ENCODE data around the gene INS.

The INS gene

GRCh38 chr11:2164861-2165555 lies 4.0 kb upstream of the INS start:
- Histone ChIP-seq H2AFZ (ENCODE audit: low read depth) (no peak overlapping the region), H3K27me3 (ENCODE audit: insufficient read depth, low read depth) (peaks cover 65% of the 10 kb centered on the region), H3K27ac (no peak overlapping the region), H3K9ac (no peak overlapping the region), H3K4me3 (IDR thresholded peaks at IDR 0.05; ENCODE audit: insufficient read depth, low read depth, low read length) (no peak overlapping the region), H3K79me2 (ENCODE audit: insufficient read depth, low read depth) (no peaks in the 10 kb centered on the region), H3K4me2 (no peak overlapping the region), H3K4me1 (ENCODE audit: low read depth, poor library complexity, severe bottlenecking) (no peaks in the 10 kb centered on the region), H4K20me1 (ENCODE audit: insufficient read depth) (no peaks in the 10 kb centered on the region), H3K36me3 (ENCODE audit: insufficient read depth) (no peaks in the 10 kb centered on the region)
- no peak for TF ChIP-seq CTCF (conservative IDR thresholded peaks at IDR 0.05; ENCODE audit: low read depth, low read length)

GRCh38 chr11:2164081-2164480 lies 3.1 kb upstream of the INS start:
- Histone ChIP-seq H3K79me2 (ENCODE audit: insufficient read depth, low read depth) (no peaks in the 10 kb centered on the region), H3K27ac (no peak overlapping the region), H2AFZ (ENCODE audit: low read depth) (no peak overlapping the region), H3K4me3 (IDR thresholded peaks at IDR 0.05; ENCODE audit: insufficient read depth, low read depth, low read length) (no peak overlapping the region), H3K36me3 (ENCODE audit: insufficient read depth) (no peaks in the 10 kb centered on the region), H3K9ac (no peak overlapping the region), H3K4me1 (ENCODE audit: low read depth, poor library complexity, severe bottlenecking) (no peaks in the 10 kb centered on the region), H3K4me2 (no peak overlapping the region), H4K20me1 (ENCODE audit: insufficient read depth) (no peaks in the 10 kb centered on the region), H3K27me3 (ENCODE audit: insufficient read depth, low read depth) (peaks cover 67% of the 10 kb centered on the region)
- TF ChIP-seq CTCF (conservative IDR thresholded peaks at IDR 0.05; ENCODE audit: low read depth, low read length): no peak

GRCh38 chr11:2163428-2163978 lies 2.5 kb upstream of the INS start:
- Histone ChIP-seq H3K4me2 (no peak overlapping the region), H3K27ac (no peak overlapping the region), H4K20me1 (ENCODE audit: insufficient read depth) (no peaks in the 10 kb centered on the region), H3K36me3 (ENCODE audit: insufficient read depth) (no peaks in the 10 kb centered on the region), H2AFZ (ENCODE audit: low read depth) (no peak overlapping the region), H3K9ac (no peak overlapping the region), H3K27me3 (ENCODE audit: insufficient read depth, low read depth) (peaks cover 71% of the 10 kb centered on the region), H3K4me3 (IDR thresholded peaks at IDR 0.05; ENCODE audit: insufficient read depth, low read depth, low read length) (no peak overlapping the region), H3K4me1 (ENCODE audit: low read depth, poor library complexity, severe bottlenecking) (no peaks in the 10 kb centered on the region), H3K79me2 (ENCODE audit: insufficient read depth, low read depth) (no peaks in the 10 kb centered on the region)
- TF ChIP-seq CTCF (conservative IDR thresholded peaks at IDR 0.05; ENCODE audit: low read depth, low read length): no peak

- no peaks in the 10 kb centered on the region for H4K20me1 ChIP-seq (ENCODE audit: insufficient read depth)
- H3K27me3 ChIP-seq (ENCODE audit: insufficient read depth, low read depth): peaks cover 81% of the 10 kb centered on the region
- H2AFZ ChIP-seq (ENCODE audit: low read depth): no peak overlapping the region
- H3K4me3 ChIP-seq (IDR thresholded peaks at IDR 0.05; ENCODE audit: insufficient read depth, low read depth, low read length): no peak overlapping the region
- no peak for TF ChIP-seq CTCF (conservative IDR thresholded peaks at IDR 0.05; ENCODE audit: low read depth, low read length)
- H3K4me1 ChIP-seq (ENCODE audit: low read depth, poor library complexity, severe bottlenecking): no peaks in the 10 kb centered on the region
- H3K79me2 ChIP-seq (ENCODE audit: insufficient read depth, low read depth): no peaks in the 10 kb centered on the region
- H3K27ac ChIP-seq: no peak overlapping the region
- H3K4me2 ChIP-seq: no peak overlapping the region
- H3K36me3 ChIP-seq (ENCODE audit: insufficient read depth): no peaks in the 10 kb centered on the region
- H3K9ac ChIP-seq: no peak overlapping the region
Measured at GRCh38 chr11:2159536-2160413, 1.2 kb downstream of the INS start.

Measured in KMS-11 (cell line).